HEK293 (cell line): ENCODE data around the gene CLN5.

Source experiments
- KLF10 ChIP-seq: fragments of 450-650 bp; IDR thresholded peaks from 2 replicates; pipeline ENCODE4 v1.5.1; 2018; ENCODE audit warnings: missing biosample characterization, mild to moderate bottlenecking, missing genetic modification characterization
- KLF9 ChIP-seq: fragments of 450-650 bp; formaldehyde crosslinking; IDR thresholded peaks from 2 replicates; pipeline ENCODE4 v1.5.1; 2016; ENCODE audit warnings: missing biosample characterization, missing genetic modification characterization, low read depth
- MYNN ChIP-seq: fragments of 450-650 bp; formaldehyde crosslinking; IDR thresholded peaks from 2 replicates; pipeline ENCODE4 v1.5.1; 2016; ENCODE audit warnings: missing biosample characterization, missing genetic modification characterization, borderline replicate concordance
- PRDM1 ChIP-seq: fragments of 450-650 bp; formaldehyde crosslinking; IDR thresholded peaks from 2 replicates; pipeline ENCODE4; 2016; ENCODE audit warnings: missing biosample characterization, missing genetic modification characterization
- YY2 ChIP-seq: fragments of 450-650 bp; formaldehyde crosslinking; IDR thresholded peaks from 2 replicates; pipeline ENCODE4 v1.5.1; 2016; ENCODE audit warnings: missing biosample characterization, missing genetic modification characterization
- ZBTB20 ChIP-seq: fragments of 450-650 bp; formaldehyde crosslinking; IDR thresholded peaks from 2 replicates; pipeline ENCODE4 v1.5.1; 2016; ENCODE audit warnings: missing biosample characterization, missing genetic modification characterization
- ZFHX2 ChIP-seq: fragments of 450-650 bp; formaldehyde crosslinking; conservative IDR thresholded peaks from 2 replicates; pipeline ENCODE4 v1.5.1; 2016; ENCODE audit warnings: missing biosample characterization, missing genetic modification characterization
- ZNF140 ChIP-seq: fragments of 450-650 bp; formaldehyde crosslinking; IDR thresholded peaks from 2 replicates; pipeline ENCODE4 v1.5.1; 2016; ENCODE audit warnings: missing biosample characterization, missing genetic modification characterization
- ZNF157 ChIP-seq: fragments of 450-650 bp; formaldehyde crosslinking; IDR thresholded peaks from 2 replicates; pipeline ENCODE4 v1.5.1; 2016; ENCODE audit warnings: missing biosample characterization, missing genetic modification characterization
- ZNF2 ChIP-seq: fragments of 450-650 bp; formaldehyde crosslinking; IDR thresholded peaks from 2 replicates; pipeline ENCODE4 v1.5.1; 2016; ENCODE audit warnings: missing biosample characterization, missing genetic modification characterization
- ZNF211 ChIP-seq: fragments of 450-650 bp; formaldehyde crosslinking; IDR thresholded peaks from 2 replicates; pipeline ENCODE4 v1.5.1; 2016; ENCODE audit warnings: low read depth, missing biosample characterization, missing genetic modification characterization
- ZNF214 ChIP-seq: fragments of 450-650 bp; formaldehyde crosslinking; IDR thresholded peaks from 2 replicates; pipeline ENCODE4 v1.5.1; 2017; ENCODE audit warnings: missing biosample characterization, mild to moderate bottlenecking, missing genetic modification characterization, borderline replicate concordance
- ZNF266 ChIP-seq: fragments of 450-650 bp; formaldehyde crosslinking; IDR thresholded peaks from 2 replicates; pipeline ENCODE4 v1.5.1; 2016; ENCODE audit warnings: missing biosample characterization, missing genetic modification characterization, low read depth
- ZNF274 ChIP-seq, 2 experiments: fragments of 200-500 bp in 1 of 2; fragments of 450-650 bp in 1 of 2; sonication (Bioruptor generic) in 1 of 2; formaldehyde crosslinking in 1 of 2; IDR thresholded peaks; 2 replicates each; pipeline versions ENCODE4 v1.5.1 to v1.6.1; 2014 to 2016; ENCODE audit warnings: borderline replicate concordance in 1 of 2, inconsistent platforms in 1 of 2, low read length in 1 of 2, missing biosample characterization in 1 of 2, missing genetic modification characterization in 1 of 2
- ZNF433 ChIP-seq: fragments of 450-650 bp; formaldehyde crosslinking; IDR thresholded peaks from 2 replicates; pipeline ENCODE4 v1.5.1; 2016; ENCODE audit warnings: missing biosample characterization, missing genetic modification characterization, low read depth
- ZNF473 ChIP-seq: fragments of 450-650 bp; formaldehyde crosslinking; IDR thresholded peaks from 2 replicates; pipeline ENCODE4 v1.5.1; 2017; ENCODE audit warnings: missing biosample characterization, missing genetic modification characterization
- ZNF501 ChIP-seq: fragments of 450-650 bp; formaldehyde crosslinking; IDR thresholded peaks from 2 replicates; pipeline ENCODE4 v1.5.1; 2016; ENCODE audit warnings: missing biosample characterization, missing genetic modification characterization
- ZNF521 ChIP-seq: fragments of 450-650 bp; formaldehyde crosslinking; IDR thresholded peaks from 2 replicates; pipeline ENCODE4 v1.5.1; 2017; ENCODE audit warnings: missing biosample characterization, mild to moderate bottlenecking, missing genetic modification characterization
- ZNF530 ChIP-seq: fragments of 450-650 bp; formaldehyde crosslinking; IDR thresholded peaks from 2 replicates; pipeline ENCODE4 v1.5.1; 2016; ENCODE audit warnings: low read depth, missing biosample characterization, missing genetic modification characterization
- ZNF571 ChIP-seq: fragments of 450-650 bp; formaldehyde crosslinking; IDR thresholded peaks from 2 replicates; pipeline ENCODE4 v1.5.0; 2017; ENCODE audit warnings: missing biosample characterization, missing genetic modification characterization
- ZNF670 ChIP-seq: fragments of 450-650 bp; formaldehyde crosslinking; IDR thresholded peaks from 2 replicates; pipeline ENCODE4 v1.5.1; 2016; ENCODE audit warnings: missing biosample characterization, missing genetic modification characterization, low read depth
- ZNF747 ChIP-seq: fragments of 450-650 bp; formaldehyde crosslinking; IDR thresholded peaks from 2 replicates; pipeline ENCODE4 v1.5.1; 2016; ENCODE audit warnings: missing biosample characterization, missing genetic modification characterization
- ZSCAN23 ChIP-seq: fragments of 450-650 bp; formaldehyde crosslinking; IDR thresholded peaks from 2 replicates; pipeline ENCODE4 v1.5.1; 2016; ENCODE audit warnings: missing biosample characterization, missing genetic modification characterization
- ZXDB ChIP-seq: fragments of 450-650 bp; formaldehyde crosslinking; IDR thresholded peaks from 2 replicates; pipeline ENCODE4 v1.5.1; 2016; ENCODE audit warnings: missing biosample characterization, missing genetic modification characterization
- TF ChIP-seq, protein P1 (sequence below): fragments of 450-650 bp; formaldehyde crosslinking; IDR thresholded peaks from 2 replicates; pipeline ENCODE4; 2016; ENCODE audit warnings: missing biosample characterization, missing genetic modification characterization
- TF ChIP-seq, protein P2 (sequence below): fragments of 450-650 bp; formaldehyde crosslinking; IDR thresholded peaks from 2 replicates; pipeline ENCODE4 v1.5.1; 2016; ENCODE audit warnings: missing biosample characterization, missing genetic modification characterization, borderline replicate concordance
- TF ChIP-seq, protein P3 (sequence below): fragments of 450-650 bp; formaldehyde crosslinking; IDR thresholded peaks from 2 replicates; pipeline ENCODE4 v1.5.1; 2016; ENCODE audit warnings: missing biosample characterization, missing genetic modification characterization
- TF ChIP-seq, protein P4 (sequence below): fragments of 450-650 bp; formaldehyde crosslinking; IDR thresholded peaks from 2 replicates; pipeline ENCODE4 v1.5.1; 2016; ENCODE audit warnings: missing biosample characterization, missing genetic modification characterization
- TF ChIP-seq, protein P5 (sequence below): fragments of 450-650 bp; formaldehyde crosslinking; IDR thresholded peaks from 2 replicates; pipeline ENCODE4 v1.5.1; 2016; ENCODE audit warnings: missing biosample characterization, missing genetic modification characterization

Gene CLN5

DNA sequence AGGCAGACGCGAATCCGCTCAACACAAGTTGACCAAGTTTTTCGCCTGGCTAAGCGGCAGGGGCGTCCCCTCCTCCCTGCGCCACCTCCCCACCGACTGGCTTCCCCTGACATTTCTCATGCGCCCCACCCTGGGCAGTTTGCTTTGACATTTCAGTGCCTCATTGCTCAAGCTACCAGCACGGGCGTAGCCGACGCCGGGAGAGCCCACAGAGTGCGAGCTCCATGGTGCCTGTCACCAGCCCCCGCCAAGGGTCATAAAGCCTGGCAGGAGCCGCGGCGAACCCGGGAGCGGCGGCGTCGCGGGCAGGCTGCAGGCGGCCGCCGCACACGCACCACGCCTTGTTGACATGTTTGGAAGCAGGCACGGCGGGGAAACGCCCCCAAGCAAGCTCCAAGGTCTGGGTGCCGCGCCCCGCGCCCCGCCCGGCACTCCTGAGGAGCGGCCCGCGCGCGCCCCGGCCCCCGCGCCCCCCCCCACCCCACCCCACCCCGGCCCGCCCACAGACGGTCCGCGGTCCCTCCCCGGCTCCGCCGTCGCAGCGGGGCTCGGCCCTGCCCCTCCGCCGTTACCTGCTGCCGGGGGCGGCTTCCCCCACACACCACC lies 34.5 kb downstream of the CLN5 start (continued):
- TF ChIP-seq, protein P1, sequence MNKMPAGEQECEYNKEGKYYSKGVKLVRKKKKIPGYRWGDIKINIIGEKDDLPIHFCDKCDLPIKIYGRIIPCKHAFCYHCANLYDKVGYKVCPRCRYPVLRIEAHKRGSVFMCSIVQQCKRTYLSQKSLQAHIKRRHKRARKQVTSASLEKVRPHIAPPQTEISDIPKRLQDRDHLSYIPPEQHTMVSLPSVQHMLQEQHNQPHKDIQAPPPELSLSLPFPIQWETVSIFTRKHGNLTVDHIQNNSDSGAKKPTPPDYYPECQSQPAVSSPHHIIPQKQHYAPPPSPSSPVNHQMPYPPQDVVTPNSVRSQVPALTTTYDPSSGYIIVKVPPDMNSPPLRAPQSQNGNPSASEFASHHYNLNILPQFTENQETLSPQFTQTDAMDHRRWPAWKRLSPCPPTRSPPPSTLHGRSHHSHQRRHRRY: no peak
- TF ChIP-seq ZXDB (tag by site-specific recombination): peak; percentile 61; the same call in 1 of the 2 replicates
- TF ChIP-seq ZFHX2 (tag by site-specific recombination): peak; percentile 71
- no peak for TF ChIP-seq MYNN
- no peak for TF ChIP-seq PRDM1 (tag by site-specific recombination)
- no peak for TF ChIP-seq ZNF140 (tag by site-specific recombination)
- TF ChIP-seq ZNF274 (IDR thresholded peaks at IDR 0.05; ENCODE audit: low read length): no peak
- no peak for TF ChIP-seq ZNF274 (tag by site-specific recombination; IDR thresholded peaks at IDR 0.05; ENCODE audit: borderline replicate concordance)
- no peak for TF ChIP-seq ZNF2 (tag by site-specific recombination)
- no peak for TF ChIP-seq ZSCAN23
- TF ChIP-seq ZNF157 (tag by site-specific recombination): no peak
- TF ChIP-seq ZNF214 (tag by site-specific recombination): no peak
- TF ChIP-seq, protein P2, sequence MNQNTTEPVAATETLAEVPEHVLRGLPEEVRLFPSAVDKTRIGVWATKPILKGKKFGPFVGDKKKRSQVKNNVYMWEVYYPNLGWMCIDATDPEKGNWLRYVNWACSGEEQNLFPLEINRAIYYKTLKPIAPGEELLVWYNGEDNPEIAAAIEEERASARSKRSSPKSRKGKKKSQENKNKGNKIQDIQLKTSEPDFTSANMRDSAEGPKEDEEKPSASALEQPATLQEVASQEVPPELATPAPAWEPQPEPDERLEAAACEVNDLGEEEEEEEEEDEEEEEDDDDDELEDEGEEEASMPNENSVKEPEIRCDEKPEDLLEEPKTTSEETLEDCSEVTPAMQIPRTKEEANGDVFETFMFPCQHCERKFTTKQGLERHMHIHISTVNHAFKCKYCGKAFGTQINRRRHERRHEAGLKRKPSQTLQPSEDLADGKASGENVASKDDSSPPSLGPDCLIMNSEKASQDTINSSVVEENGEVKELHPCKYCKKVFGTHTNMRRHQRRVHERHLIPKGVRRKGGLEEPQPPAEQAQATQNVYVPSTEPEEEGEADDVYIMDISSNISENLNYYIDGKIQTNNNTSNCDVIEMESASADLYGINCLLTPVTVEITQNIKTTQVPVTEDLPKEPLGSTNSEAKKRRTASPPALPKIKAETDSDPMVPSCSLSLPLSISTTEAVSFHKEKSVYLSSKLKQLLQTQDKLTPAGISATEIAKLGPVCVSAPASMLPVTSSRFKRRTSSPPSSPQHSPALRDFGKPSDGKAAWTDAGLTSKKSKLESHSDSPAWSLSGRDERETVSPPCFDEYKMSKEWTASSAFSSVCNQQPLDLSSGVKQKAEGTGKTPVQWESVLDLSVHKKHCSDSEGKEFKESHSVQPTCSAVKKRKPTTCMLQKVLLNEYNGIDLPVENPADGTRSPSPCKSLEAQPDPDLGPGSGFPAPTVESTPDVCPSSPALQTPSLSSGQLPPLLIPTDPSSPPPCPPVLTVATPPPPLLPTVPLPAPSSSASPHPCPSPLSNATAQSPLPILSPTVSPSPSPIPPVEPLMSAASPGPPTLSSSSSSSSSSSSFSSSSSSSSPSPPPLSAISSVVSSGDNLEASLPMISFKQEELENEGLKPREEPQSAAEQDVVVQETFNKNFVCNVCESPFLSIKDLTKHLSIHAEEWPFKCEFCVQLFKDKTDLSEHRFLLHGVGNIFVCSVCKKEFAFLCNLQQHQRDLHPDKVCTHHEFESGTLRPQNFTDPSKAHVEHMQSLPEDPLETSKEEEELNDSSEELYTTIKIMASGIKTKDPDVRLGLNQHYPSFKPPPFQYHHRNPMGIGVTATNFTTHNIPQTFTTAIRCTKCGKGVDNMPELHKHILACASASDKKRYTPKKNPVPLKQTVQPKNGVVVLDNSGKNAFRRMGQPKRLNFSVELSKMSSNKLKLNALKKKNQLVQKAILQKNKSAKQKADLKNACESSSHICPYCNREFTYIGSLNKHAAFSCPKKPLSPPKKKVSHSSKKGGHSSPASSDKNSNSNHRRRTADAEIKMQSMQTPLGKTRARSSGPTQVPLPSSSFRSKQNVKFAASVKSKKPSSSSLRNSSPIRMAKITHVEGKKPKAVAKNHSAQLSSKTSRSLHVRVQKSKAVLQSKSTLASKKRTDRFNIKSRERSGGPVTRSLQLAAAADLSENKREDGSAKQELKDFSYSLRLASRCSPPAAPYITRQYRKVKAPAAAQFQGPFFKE (tag by site-specific recombination): no peak
- TF ChIP-seq KLF9: peak; percentile 73
- TF ChIP-seq ZNF571 (tag by site-specific recombination): no peak
- TF ChIP-seq ZNF530: no peak
- TF ChIP-seq KLF10 (tag by site-specific recombination): 0 out of 2 replicates have a peak, but pooled peaks have one; percentile 52
- TF ChIP-seq, protein P3, sequence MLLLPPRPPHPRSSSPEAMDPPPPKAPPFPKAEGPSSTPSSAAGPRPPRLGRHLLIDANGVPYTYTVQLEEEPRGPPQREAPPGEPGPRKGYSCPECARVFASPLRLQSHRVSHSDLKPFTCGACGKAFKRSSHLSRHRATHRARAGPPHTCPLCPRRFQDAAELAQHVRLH (tag by site-specific recombination): no peak
- TF ChIP-seq ZNF433 (tag by site-specific recombination): no peak
- TF ChIP-seq ZNF266: no peak
- TF ChIP-seq ZNF473: no peak
- TF ChIP-seq ZNF670: no peak
- peak; percentile 59 for TF ChIP-seq ZNF501 (tag by site-specific recombination)
- no peak for TF ChIP-seq ZNF747 (tag by site-specific recombination)
- peak; percentile 77; the same call in 1 of the 2 replicates for TF ChIP-seq ZBTB20
- no peak for TF ChIP-seq ZNF521
- TF ChIP-seq, protein P4, sequence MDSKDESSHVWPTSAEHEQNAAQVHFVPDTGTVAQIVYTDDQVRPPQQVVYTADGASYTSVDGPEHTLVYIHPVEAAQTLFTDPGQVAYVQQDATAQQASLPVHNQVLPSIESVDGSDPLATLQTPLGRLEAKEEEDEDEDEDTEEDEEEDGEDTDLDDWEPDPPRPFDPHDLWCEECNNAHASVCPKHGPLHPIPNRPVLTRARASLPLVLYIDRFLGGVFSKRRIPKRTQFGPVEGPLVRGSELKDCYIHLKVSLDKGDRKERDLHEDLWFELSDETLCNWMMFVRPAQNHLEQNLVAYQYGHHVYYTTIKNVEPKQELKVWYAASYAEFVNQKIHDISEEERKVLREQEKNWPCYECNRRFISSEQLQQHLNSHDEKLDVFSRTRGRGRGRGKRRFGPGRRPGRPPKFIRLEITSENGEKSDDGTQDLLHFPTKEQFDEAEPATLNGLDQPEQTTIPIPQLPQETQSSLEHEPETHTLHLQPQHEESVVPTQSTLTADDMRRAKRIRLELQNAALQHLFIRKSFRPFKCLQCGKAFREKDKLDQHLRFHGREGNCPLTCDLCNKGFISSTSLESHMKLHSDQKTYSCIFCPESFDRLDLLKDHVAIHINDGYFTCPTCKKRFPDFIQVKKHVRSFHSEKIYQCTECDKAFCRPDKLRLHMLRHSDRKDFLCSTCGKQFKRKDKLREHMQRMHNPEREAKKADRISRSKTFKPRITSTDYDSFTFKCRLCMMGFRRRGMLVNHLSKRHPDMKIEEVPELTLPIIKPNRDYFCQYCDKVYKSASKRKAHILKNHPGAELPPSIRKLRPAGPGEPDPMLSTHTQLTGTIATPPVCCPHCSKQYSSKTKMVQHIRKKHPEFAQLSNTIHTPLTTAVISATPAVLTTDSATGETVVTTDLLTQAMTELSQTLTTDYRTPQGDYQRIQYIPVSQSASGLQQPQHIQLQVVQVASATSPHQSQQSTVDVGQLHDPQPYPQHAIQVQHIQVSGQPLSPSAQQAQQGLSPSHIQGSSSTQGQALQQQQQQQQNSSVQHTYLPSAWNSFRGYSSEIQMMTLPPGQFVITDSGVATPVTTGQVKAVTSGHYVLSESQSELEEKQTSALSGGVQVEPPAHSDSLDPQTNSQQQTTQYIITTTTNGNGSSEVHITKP (tag by site-specific recombination): peak; percentile 27; the same call in 1 of the 2 replicates
- TF ChIP-seq ZNF211 (tag by site-specific recombination): no peak
- TF ChIP-seq, protein P5, sequence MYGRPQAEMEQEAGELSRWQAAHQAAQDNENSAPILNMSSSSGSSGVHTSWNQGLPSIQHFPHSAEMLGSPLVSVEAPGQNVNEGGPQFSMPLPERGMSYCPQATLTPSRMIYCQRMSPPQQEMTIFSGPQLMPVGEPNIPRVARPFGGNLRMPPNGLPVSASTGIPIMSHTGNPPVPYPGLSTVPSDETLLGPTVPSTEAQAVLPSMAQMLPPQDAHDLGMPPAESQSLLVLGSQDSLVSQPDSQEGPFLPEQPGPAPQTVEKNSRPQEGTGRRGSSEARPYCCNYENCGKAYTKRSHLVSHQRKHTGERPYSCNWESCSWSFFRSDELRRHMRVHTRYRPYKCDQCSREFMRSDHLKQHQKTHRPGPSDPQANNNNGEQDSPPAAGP: peak; percentile 78; the same call in 1 of the 2 replicates
- TF ChIP-seq YY2: no peak
